GM18511 (cell line): ENCODE results near the gene NECTIN1.

ENCODE experiments used
- ATAC-seq: cut with Tn5 transposase; IDR thresholded peaks from one replicate; pipeline ENCODE4 v1.9.1; 2021; ENCODE audit warnings: mild to moderate bottlenecking, moderate library complexity; ENCODE audit not compliant: unreplicated experiment

NECTIN1 gene

DNA sequence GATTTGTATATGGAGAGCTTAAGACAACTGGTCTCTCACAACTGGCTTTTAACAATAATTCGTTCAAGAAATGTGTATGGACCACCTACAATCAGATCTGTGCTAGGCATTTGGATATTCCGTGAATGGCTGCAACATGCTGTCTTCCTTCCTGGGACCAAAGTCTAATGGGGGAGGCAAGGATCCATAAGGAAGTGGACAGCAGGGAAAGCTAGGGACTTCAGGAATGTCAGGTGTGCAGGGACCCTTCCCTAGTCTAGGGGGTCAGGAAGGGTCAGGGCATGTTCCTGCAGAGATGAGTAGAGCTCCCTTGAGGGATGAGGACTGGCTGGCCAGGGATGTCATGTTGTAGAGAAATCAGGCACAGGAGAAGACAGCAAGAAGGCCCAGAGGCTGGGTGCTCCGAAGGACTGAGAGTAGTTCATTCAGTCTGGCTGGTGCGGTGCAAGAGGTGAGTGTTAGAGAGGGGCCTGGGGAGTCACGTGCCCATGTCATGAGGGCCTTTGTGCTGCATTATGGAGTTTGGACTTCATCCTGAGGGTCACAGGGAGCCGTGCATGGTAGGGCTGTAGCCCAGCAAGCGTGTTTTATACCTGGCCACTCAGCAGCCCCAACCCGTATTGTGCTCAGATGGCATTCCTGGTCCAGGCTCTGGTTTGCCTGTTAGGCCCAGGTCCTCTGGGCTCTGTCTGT lies 8.5 kb upstream of the NECTIN1 start:
- no peak for ATAC-seq

DNA sequence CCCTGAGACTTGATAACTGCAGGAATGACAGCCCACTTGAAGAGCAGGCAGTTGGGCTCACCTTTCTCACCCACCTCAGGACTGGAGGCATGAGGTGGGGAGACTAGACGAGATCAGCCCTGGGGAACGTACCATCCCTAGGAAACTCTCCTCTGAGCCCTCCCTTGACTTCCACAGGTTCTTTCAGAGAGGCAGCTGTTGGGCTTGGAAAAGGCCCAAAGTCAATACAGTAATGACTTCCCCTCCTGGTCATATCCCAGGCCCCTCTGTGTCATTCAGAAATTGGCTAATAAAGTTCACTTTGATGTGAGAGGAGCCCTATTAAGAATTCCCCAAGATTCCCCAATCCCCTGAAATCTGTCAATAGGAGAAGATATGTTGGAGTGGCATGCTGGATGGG lies 5.8 kb upstream of the NECTIN1 start:
- no peak for ATAC-seq

DNA sequence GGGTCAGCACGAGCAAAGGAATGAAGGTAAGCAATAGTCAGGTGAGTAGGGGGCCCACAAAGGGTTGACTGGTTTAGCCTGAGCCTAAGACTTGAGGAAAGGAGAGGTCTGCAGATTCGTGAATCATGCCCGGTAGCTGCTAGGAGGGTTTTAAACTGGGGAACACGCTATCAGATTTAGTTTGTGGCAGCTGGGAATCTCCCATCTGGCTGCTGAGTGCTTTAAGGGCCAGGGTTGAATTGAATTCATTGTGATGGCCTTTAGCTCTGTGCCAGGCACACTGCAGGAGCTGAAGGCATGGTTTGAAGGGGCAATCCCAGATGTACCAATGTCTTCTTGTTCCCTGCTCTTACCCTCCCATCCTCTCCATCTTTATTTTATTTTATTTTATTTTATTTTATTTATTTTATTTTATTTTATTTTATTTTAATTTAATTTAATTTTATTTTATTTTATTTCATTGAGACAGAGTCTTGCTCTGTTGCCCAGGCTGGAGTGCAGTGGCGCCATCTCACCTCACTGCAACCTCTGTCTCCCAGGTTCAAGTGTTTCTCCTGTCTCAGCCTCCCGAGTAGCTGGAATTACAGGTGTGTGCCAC lies 1.9 kb upstream of the NECTIN1 start:
- no peak for ATAC-seq

DNA sequence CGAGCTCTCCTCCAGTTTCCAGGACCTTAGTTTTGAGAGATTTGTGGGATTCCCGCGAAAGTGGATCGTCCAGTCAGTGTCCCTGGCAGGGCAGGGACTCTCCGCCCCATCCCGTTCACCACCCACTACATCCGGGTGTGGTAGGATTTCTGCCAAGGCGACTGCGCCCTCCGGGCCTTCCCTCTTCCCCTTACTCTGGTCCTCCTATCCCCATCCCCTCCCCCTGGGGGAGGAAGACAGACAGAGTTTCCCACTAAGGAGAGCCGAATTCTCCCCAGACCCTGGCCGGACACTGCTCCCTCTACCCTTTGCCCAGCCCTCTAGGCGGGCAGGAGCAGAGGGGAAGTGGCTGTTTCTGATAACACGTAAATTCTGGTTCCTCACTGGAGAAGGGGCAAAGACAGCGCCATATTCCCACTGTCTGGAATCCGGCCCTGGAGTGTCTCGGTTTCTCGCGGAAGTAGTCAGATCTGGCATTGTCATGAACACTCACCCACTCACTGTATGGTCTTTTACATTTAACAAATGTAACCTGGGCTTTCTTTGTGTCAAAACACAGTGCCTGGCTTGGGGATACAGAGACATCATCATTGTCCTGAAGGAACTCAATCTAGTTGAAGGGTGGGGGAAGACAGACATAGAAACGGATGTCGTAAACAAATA lies 1.1 kb upstream of the NECTIN1 start:
- no peak for ATAC-seq

- peak; percentile 30 for ATAC-seq
Measured at GRCh38 chr11:119729581-119729927, 554 bp upstream of the NECTIN1 start.

DNA sequence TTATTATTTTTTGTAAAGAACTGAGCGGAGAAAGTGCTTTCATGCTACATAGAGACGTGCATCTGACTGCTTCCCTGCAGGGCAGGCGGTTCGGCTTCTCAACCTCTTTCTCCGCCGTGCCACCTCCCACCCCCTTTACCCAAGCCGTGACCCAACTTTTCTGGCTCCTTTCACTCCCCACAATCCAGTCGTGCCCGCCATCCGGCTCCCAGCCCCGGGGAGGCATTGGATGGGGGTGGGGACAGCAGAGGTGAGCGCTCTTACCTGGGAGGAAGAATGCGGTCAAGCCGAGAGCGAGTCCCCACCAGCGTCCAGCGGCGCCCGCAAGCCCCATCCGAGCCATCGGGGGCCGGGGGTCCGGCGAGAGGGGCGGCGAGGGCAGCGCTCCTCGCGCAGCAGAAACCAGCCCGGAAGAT lies 781 bp downstream of the NECTIN1 start:
- no peak for ATAC-seq

DNA sequence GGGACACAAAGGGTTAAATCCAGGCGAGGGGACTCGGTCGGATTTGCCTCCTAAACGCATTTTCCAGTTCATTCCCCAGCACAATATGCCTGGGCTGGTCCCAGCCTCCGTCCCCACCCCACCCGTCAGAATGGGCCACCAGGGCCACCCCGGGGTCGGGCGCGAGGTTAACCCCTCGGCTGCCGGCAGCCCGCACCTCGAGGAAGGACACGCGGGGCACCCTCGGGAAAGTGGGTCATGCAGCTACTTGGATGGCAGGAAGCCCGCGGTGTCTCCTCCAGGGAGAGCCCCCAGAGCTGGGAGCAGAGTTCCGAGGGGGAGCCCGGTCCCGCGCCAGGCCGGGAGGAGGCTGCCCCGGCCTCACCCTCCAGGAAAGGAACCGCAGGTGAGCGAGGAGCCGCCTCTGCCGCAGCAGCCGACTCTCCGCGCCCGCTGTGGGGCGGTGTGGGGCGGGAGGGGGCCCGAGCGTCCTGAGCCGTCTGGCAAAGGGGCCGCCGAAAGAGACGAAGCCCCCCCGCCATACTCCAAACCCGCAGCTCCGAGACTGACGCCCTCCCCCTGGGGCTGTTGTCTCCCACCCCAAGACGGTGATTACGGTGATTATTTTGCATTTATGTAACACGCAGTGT lies 1.4 kb downstream of the NECTIN1 start:
- ATAC-seq, result no peak

DNA sequence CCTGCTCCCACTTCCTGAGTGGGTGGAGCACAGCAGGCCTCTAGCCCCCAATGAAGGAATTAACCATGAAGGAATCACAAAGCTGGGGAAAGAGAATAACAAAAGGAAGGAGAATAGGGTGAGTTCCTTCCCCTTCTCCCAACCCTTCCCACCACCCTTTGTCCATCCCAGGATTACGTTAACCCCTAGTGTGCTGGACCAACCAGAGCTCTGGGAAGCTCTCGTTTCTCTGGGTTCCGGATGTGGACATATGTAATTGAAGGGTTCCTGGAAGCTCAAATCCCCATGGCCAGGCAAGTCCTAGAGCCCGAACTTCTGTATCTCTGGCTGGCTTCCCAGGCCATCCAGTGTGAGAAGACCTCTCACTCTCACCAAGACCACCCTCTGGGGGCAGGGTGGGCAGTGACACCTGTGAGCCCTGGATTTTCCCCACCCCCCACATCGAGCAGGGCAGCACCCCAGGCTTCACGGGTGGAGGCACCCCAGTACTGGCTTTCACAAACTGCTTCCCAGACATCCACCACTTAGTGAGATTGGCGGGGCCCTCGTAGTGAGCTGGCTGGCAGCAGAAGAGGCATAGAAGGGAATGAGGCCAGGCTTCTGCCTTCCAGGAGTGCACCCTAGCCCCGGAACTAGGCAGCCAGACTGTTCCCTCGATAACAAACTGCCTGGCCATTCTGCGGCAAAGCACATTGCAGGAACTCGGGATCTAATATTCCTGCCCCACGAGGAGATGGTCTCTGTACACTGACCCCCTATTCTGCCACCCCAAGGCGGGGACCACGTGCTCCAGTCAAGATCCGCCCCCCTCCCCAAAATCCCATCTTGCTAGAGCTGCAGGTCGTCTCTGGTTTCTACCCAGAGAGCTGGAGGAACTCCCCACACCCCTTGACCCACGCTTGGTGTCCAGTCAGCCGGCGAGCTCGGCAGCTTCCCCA lies 2.1 kb downstream of the NECTIN1 start:
- no peak for ATAC-seq

GRCh38 chr11:119726150-119726553 lies 2.8 kb downstream of the NECTIN1 start:
- ATAC-seq, result no peak

DNA sequence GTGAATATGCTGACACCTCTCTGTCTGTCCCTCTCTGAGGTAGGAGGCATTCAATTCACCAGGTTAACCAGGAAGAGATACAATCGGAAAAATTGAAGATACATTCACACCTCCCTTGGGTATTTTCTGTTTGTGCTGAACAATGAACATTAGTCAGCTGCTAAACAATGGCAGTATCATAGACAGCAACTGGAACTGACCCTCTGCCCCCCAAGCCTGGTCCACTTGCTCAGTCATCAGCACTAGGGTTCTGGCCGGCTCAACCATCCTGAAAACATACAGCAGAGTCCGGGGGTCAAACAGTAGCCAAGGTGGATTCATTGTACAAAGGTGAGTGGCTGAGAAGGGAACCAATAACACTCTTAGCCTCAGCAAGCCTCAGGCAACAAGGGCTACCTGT lies 4.0 kb downstream of the NECTIN1 start:
- ATAC-seq, result no peak

- no peak for ATAC-seq
Measured at GRCh38 chr11:119723952-119724325, 5.1 kb downstream of the NECTIN1 start.

- no peak for ATAC-seq
Measured at GRCh38 chr11:119723243-119723951, 5.6 kb downstream of the NECTIN1 start.

- no peak for ATAC-seq
Measured at GRCh38 chr11:119722281-119722794, 6.7 kb downstream of the NECTIN1 start.

DNA sequence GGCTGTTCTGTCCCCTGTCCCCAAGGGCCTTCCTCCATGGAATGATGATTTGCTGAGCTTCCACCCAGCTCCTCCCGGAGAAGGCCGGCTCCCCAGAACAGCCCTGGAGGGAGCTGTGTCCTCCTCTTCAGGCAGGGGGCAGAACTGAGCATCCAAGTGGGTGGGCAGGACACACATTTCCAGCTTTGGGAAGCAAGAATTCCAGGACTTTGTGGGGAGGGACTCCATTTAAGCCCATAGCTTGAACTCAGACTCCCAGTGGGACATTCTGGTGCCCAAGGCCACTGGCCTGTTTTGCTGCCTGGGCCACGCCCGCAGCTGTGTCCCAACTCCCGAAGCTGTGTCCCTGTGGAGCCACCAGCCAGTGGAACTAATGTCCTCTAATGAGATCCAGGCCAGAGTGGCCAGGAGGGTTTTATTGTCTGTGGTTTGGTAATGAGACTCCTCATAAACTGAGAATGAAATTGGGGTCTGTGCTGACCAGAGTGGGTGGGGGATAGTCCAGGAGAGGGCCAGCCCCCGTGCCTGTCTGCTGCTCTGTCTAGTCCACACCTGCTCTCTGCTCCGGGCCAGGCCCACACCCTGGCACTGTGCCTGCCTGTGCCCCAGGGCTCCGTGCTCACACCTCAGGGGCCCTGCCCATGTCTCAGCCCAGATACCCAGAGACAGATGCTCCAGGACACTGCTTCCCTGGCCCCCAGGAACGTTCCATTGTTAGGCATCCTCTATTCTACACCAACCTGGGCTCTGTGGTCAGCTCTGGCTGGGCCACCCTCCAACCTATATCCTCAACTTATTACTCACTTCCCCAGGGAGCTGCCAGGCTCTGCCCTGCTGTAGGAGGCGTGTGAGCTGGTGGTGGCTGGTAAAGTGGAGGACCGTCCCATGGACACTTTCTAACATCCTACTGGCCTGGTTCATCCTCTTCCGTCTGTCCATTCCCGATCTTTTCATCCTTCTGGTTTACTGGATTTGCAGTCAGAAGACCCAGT lies 7.6 kb downstream of the NECTIN1 start:
- no peak for ATAC-seq

DNA sequence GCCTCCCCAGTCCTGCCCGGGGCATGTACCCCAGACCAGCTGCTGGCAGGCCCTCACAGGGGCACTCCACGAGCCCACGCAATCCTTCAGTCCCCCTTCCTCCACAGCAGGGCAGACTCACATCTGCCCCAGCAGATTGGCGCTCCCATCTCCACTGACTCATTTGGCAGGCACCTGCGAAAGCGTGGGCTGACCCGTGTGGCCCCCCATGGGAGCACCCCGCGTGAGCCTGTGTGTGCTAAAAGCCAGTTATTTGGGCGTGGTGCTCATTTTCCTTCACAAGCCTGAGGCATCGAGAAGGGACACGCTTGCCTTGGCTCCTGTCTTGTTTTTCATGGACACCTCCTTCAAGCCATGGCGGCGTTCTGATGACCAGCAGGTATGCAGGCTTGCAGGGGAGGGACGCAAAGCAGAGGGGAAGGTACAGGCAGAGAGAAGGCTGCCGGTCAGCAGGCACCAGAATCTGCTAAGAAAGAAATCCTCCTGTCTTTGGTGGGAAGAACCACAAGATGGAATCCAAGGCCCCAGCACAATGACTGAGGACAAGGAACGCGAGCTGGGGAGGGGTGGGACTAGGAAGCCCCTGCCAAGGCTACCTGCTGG lies 8.6 kb downstream of the NECTIN1 start:
- no peak for ATAC-seq

GRCh38 chr11:119717839-119718534 lies 11.0 kb downstream of the NECTIN1 start:
- no peak for ATAC-seq

GRCh38 chr11:119716582-119717498 lies 12.2 kb downstream of the NECTIN1 start:
- ATAC-seq, result no peak
